GM12801 (cell line): ENCODE results near the gene DBH.

ENCODE experiments used
- CTCF ChIP-seq: IDR thresholded peaks from one replicate; pipeline ENCODE4 v1.5.1; 2011; ENCODE audit warnings: control low read depth; ENCODE audit not compliant: insufficient read length; ENCODE audit errors: extremely low read depth

DBH gene

DNA sequence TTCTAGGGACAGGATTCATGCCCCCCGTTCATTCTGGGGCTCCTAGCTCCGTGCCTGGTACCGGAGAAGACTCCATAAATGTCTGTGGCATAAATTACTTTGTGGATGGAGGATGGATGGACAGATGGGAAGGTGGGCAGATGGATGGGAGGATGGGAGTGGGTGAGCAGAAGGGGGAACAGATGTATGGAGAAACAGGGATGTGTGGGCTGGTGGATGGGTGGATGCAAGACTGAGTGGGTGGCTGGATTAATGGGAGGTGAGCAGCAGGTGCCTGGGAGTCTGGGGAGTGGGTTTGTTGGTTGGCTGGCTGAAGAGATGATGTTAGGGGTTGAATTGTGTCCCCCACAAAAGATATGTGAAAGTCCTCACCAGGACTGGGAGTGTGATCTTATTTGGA lies 58.5 kb downstream of the DBH start:
- no peak for TF ChIP-seq CTCF

DNA sequence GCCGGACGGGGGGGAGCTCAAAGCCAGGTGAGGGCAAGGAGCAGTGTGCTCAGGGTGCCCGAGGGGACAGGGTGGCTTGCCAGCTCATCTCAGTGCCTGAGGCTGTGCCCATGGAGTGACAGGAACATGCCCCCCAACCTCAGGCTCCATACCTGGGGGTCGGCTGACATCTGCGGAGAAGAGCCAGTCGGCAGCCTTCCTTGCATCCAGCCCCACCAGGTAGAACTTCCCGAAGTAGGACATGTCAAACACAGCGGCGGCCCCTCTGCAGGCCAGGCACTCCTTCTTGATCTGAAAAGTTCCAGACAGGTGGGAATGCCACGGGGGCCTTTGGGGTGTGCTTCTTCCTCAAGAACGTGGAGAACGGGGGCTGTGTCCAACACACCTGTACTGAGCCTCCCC lies 59.9 kb downstream of the DBH start:
- TF ChIP-seq CTCF = no peak

GRCh38 chr9:133699546-133699945 lies 63.4 kb downstream of the DBH start:
- no peak for TF ChIP-seq CTCF

- TF ChIP-seq CTCF = no peak
Observed at GRCh38 chr9:133700819-133701320, 64.7 kb downstream of the DBH start.

DNA sequence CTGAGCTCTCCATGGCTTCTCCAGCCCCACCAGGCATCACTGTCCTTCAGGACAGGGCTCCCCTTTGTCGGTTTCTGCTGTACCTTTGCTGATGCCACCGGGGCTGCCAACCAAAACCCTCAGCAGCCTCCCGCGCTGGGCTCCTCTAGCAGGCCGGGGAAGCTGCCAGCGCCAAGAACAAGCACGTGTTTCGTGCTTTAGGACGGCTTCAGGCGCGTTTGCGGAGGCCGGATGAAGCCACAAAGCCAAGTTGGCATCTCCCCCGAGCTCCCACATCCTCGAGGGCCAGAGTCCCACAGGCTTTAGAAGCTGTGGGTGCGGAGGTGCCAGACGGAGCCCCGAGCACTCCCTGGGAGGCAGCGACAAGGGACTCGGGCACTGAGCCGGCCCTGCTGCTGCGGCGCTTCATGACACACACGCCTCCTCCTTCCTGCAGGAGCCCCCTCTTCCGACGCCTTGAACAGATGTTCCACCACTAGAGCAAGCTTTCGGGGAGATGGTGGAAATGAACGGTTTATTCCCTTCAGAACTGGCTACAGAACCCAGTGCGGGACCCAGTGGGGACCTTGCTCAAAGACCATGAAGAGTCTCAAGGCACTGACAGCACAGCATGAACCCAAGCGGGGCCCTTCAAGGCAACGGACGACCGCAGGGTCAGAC lies 65.3 kb downstream of the DBH start:
- TF ChIP-seq CTCF = no peak

GRCh38 chr9:133701981-133702797 lies 66.0 kb downstream of the DBH start:
- no peak for TF ChIP-seq CTCF

DNA sequence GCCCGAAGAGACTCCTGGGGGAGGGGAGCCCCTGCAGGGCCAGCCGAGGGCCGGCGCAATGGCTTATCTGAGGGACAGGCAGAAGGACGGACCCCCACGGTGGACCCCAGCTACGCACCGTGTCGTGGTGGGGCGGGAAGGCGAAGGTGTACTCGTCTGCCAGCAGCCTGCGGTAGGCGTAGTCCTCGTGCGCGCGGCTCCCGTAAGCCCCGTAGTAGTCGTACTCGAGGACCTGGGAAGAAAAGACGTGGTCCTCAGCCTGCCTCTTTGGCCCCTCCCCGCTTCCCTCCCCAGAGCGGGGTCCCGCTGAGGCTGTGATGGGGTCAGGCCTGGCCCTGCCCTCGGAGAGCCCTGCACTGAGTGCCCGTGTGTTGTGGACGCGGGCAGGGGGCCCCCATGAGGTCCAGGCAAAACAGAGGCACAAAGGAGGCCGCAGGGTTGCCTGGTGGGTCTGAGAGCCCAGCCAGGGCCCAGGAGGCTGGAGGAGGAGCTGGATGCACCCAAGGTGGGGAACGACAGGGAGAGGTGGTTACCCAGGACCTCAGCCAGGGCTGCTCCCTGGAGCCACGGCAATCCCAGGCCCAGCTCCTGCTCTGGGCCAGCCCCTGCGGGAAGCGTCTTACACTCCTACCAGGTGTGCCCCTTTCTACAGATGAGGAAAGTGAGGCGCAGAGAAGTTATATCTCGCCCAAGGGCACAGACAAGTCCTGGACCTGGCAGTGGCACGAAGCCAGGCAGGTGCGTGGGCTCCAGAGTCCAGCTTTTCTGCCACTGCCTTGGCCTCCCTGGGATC lies 66.8 kb downstream of the DBH start:
- TF ChIP-seq CTCF = no peak
